AML-193 (cell line): Measurements from ENCODE around the gene TNNC1.

Experiments used
- DNase-seq, 2 experiments: peaks; one replicate each; lab custom pipeline; 2025; lab: John Stamatoyannopoulos, UW

Gene TNNC1

DNA sequence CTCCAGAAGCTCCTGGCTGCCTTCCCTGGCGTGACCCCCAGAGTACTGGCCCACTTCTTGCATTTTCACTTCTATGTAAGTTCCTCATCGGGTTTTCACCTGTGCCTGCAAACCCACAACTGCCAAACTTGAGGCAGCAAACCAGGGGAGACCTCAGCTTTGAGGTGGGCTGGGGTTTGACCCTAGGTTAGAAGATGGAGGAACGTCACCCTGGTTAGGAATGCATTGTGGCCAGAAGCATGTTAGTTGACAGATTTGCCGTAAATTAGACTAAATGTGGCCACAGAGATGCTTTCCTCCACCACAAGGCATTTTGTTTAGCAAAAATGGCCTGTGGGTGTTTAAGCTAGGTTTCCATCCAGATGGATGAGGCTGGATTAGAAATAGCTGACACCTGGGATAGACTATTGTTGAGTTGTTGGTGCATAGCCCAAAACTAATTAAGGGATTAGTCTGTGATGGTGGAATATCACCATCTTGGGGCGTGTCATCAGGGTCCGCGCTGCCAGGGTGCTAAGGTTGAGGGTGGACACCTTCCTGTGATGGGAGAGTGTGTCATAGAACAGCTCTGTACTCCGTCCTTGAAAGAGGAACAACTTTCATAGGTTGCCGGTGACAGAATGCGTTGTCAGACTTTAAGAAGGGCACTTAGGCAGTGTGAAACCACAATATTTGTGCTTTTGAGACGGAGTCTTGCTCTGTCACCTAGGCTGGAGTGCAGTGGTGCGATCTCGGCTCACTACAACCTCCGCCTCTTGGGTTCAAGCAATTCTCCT lies 5.1 kb upstream of the TNNC1 start:
- no peak for DNase-seq

DNA sequence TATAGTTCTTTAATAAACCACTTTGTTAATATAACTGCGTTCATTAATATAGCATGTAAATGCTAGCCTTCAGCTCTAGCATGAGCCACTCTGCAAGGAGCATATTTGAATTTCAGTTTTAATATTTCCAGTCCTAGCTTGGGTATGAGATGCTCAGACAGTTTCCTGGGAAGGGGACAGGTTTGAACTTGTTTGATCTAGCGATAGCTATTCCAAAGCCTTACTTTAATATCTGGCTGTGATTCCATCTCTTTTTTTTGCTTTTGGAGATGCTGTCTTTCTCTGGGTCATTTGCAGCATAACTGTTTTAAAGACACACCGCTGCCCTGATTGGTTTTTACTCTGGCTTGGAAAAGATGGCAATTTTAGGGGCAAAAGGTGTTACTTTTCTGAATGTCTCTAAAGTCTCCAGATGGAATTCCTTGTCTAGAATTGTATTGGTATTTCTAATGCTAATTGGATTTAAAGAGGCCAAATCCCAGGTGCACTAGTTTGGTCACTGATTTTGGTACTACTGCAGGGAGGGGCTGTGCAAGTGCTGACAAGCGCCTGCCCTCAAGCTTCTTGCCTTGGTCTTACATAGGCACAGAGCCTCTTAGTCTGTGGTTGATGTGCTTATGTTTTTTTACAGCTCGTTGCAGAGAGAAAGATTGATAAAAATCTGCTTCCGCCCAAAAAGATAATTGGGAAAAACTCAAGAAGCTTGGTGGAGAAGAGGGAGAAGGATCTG lies 4.4 kb upstream of the TNNC1 start:
- no peak for DNase-seq

DNA sequence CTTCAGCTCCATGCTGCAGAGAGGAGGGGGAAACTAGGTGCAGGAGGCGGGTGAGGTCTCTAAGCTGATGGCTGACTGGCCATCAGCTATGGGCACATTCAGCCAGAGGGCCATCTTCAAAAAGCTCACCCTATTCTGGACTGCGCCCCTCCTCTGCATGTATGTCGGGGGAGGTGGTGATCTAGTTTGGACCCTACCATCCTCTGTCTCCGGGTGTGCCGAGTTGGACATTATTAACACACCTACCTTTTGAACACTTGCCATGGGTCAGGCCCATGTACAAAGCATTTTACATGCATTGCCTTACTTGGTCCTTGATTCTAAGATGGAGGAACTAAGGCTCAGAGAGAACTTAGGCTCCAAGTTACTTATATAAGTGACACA lies 3.0 kb upstream of the TNNC1 start:
- no peak for DNase-seq

DNA sequence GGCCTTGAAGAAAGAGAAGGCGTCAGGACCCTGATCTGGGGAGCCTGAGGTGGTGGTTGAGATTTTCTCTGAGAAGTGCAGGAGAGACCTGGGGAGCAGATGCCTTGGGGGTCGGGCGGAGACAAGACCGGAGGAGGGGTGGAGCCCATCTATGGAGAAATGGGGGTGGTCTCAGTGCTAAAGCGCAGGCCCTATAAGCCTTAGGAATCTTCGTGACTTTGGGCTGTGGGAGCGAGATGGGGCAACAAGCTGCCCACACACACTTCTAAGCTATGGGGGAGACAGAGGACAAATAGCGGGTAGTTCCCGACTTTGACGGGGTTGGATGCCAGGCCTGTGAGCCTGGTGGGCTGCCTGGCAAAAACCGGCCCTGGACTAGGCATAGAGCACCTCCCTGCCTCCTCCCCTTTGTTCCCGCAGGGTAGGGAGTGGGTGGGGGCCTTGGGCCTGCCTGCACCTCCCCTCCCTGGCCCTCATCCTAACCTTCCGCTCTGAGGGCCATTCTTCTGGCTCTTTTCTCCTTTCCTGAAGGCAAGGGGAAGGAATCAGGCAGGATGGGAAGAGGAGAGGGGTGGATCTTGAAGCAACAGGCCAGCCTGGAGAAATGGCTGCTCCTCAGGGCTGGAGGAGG lies 2.4 kb upstream of the TNNC1 start:
- DNase-seq: no peak

DNA sequence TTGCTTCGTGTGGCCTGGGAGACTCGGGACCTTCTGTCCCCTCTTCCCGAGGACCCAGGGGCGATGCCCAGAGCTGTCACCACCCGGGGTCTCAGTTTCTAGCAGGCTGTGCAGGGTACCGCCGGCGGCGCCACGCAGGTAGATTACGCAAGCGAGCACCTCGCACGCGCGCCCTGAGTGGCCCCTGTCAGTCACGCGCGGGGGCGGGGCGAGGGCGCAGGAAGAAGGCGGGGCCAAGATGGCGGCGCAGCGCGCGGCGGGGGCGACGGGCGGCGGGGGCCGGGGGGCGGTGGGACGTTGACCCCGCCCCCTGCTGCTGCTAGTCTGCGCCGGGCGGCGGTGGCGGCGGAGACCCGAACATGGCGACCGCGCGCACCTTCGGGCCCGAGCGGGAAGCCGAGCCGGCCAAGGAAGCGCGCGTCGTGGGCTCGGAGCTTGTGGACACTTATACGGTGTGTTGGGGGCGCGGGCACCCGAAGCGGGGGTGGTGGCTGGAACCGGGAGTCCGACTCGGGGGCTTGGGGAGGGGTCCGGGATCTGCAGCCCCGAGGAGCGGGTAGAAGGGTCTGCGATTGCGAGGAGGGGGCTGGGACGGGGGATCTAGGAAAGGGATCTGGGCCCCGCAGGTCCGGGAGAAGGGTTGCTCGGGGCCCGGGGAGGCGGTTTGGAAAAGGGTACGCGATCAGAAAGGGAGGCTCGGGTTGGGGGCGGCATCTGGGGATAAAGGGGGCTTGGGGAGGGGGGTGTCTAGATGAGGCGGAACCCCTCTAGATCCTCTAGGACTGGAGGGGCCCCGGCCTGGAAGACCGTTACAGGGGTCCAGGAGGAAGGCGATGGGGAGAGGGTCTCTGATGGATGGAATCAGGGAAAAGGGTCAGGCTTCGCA lies 1.7 kb upstream of the TNNC1 start, which contains the start of gene NISCH:
NISCH (plus strand) TSS at position 322 of the 886 bp plus-strand sequence; CDS start at position 360, 38 bp downstream.
- DNase-seq: peak; percentile 84 to 89

DNA sequence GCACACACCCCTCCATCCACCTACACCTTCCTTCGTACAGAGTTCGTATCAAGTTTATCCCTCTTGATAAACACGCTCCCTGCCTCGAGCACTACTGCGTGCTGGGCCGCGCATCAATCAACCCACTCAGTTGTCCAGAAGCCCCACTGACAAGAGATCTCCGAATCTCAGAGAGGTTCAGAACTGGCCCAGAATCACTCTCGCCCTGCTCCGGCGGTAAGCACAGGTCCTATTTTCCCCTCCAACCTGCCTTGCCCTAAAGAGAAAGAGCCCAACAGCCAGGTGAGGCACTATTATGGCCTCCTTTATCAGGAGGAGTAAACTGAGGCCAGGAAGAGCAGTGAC lies 1.1 kb upstream of the TNNC1 start:
- DNase-seq: no peak

DNA sequence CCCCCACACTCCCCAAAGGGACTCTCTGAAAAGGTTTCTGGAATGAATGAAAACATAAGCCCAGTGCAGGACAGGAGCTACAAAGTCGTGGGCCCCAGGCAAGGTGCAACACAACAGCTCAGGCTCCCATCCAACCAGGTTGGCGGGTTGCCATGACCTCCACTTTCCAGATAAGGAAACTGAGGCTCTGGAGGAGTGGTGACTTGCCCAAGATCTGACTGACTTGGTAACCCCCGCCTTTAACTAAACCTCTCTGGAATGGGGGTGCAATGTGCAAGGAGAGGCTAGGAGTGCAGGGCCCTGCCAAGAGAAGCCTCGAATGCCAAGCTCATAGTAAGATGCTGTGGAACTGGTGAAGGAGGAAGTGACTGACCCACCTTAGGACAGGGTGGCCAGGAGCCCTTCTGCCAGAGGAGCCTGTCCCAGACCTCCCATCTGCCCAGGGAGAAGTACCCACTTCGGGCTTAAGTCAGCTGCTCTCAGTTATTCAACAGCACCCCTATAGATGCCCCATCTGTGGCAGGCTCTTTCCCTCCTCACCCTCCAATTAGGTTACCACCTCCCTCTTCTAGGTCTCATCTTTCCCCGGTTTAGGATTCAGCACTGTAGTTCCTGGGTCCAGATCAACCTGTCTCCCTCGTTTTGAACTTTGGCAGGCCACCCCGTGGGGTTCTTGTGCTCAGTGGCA lies 553 bp upstream of the TNNC1 start:
- DNase-seq: no peak

DNA sequence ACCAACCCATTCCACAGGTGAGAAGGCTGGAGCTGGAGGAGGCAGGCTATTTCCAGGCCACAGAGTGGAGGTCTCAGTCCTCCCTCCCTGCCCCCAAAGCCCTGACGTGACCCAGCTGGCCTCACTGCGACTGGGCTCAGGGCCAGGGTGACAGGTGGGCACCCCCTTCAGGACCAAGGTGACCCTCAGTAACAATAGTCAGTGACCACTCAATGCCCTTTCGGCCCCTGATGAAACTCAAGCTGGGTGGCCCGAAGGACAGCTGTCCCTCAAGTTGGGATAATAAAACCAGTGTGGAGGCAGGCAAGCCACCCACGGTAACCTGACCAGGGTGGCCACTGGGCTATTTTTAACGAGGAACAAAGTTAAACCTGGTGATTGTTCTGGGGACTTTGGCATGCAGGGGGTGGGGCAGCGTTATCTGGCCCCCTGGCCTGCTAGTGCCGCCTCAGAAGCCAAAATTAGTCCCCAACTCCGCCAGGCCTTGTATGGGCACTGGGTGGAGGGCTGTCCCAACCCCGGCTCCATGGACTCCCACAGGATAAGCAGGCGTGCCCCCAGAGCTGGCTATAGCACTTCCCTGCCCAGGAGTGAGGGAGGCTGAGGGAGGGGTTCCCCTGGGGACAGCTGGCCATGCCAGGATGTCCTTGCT lies 1.1 kb downstream of the TNNC1 start:
- no peak for DNase-seq

DNA sequence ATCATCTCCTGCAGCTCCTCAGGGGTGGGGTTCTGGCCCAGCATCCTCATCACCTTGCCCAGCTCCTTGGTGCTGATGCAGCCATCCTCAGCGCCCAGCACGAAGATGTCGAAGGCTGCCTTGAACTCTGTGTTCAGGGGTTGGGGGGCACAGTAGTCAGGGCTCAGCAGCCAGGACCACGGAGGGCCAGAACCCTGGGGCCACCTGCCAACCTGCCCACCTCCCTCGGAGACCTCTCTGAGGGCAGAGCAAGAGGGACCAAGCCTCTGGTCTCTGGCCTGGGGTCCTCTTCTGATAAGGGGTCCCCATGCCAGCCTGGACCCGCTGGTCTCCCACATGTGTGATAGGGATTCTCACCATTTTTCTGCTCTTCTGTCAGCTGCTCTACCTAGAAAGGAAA lies 1.7 kb downstream of the TNNC1 start:
- DNase-seq: no peak

DNA sequence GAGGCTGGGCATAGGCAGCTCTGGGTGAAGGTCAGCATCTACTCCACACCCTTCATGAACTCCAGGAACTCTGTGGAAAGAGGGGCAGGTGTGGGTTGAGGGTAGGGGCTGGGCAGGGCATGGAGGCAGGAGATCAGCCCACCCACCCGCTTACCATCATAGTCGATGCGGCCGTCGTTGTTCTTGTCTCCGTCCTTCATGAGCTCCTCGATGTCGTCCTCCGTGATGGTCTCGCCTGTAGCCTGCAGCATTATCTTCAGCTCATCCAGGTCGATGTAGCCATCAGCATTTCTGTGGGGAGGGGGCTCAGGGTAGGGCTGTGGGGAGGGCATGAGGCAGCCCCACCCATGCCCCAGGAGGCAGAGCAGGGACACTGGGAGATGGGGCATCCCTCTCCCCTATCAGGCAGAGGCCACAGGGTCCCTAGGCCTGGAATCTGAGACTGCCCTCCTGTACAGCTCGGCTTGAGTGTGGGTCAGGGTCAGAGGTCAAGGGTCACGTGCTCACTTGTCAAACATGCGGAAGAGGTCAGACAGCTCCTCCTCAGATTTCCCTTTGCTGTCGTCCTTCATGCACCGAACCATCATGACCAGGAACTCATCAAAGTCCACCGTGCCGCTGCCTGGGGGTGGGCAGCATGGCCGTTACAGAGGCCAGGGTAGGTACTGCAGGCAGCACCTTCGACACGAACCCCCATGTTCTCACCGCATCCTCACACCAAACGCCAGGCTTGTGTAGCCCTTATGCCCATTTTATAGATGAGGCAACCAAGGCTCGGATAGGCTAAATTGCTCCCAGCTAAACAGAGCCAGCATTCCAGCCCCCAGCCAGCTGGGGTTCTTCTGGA lies 2.4 kb downstream of the TNNC1 start:
- DNase-seq: no peak

DNA sequence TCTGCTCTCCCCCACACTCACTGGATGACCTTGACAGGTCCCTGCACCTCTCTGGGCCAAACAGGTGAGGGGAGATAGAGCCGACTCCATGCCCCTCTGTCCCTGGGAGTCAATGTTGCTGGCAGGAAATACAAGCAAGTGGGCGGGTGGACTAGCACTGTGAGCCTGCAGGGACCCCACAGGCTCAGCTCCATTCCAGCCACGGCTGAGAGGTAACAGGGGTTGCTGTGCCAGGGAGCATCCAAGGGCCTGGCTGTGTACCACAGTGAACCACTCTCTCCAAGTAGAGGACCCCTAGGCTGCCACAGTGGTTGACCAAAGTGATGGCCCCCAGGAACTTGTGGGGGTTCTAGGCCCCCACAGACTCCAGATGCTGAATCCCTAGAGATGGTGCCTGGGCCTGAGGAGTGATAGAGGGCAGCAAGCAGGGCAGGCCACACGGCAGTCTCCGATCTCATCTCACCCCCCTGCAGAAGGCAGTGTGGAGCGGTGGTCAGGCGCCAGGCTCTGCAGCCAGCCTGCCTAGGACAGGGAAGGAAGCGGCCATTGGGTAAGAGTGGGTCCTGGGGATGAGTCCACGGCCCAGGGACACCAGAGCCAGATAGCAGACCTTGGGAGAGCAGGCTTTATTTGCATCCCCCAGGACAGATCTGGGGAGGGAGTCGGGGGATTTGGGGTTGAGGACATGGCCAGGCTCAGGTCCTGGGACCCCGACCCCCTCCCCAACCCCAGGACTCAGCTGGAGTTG lies 3.2 kb downstream of the TNNC1 start:
- no peak for DNase-seq

DNA sequence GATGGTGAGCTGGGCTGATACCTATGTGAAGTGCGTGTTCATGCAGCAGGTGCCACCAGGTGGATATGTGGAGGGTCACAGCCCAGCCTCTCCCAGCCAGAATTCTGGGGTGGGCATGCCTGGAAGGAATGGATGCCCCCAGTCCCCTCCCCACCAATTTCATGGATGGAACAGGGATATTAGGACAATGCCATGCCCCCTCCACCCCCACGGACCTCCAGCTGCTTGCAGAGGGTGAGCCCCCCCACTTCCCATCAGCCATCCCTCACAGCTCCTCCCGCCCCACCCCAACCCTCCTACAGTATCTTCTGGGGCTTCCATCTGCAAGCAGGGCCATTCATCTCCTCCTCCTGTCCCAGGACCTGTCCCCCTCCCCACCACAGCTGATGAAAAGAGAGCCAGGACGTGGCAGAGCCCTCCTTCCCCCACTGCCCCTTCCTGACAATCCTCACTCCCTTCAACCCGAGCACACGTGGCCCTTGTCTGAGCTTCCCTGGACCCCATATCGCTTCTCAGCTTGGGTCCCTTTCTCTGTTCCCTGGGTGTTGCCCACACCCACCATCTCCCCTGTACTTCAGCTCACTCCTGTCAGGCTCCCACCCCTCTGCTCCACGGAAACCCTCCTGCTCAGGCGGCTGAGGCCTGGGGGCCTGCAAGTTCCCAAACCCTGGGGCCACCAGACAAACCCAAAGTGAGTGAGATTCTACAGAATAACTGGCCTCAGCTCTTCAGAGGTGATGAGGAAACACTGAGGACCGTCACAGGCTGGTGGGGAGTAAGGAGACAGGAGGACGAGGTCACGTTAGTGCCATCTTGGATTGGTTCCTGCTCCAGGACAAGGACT lies 6.1 kb downstream of the TNNC1 start:
- DNase-seq: no peak

DNA sequence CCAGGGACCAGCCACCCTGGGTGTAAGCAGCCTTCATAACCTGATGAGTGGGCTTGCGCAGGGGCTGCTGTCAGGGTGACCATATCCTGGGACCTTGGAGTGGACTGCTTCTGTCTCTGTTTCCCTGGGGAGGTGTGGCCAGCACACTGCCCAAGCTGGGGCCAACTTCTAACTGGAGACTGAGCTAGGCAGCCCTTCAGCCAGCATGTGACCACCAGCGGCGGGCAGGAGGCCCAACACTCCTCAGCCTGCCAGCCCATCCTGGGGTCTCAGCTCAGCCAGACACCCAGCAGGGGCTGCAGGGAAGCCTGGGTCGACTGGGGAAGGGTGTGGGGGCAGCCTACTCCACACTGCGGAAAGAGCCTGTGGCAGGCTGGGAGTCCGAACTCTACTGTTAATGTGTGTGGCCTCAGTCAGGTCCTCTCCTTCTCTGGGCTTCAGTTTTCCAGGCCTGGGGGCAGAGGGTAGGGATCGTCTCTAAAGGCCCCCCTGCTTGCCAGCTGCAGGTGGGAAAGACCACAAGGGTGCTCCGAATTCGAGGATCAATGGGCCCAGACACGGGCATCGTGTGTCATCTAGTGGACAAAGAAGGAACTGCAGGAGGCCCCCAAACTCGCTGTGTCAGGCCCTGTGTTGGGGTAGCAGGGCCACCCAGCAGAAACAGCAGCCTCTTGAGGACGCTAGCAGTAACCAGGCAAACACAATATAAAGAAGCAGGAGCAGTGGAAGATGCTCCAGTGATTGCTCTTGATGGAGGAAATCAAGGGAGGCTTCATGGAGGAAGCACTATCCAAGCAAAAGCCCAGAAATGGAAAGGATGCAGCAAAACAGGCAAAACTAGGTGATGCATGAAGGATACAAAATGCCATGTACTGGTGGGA lies 7.0 kb downstream of the TNNC1 start:
- DNase-seq: peak; percentile 78 to 80

DNA sequence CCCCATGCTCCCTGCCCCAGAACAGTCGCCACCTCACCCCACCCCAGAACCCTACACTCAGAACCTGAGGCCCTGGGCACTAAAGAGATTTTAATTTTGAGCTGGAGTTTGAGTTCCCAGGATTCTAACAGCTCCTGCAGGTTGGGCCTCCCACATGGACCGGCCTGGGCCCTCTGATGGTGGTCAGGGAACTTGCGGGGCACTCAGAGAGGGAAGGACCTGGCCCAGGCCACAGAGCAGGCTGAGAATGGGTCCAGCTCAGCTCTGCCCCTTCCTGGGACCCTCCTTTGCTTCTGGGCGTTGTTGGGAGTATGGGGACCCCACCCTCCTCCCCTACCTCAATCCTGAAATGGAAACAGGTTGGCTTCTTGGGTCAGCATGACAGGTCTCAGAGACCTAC lies 7.8 kb downstream of the TNNC1 start:
- no peak for DNase-seq

DNA sequence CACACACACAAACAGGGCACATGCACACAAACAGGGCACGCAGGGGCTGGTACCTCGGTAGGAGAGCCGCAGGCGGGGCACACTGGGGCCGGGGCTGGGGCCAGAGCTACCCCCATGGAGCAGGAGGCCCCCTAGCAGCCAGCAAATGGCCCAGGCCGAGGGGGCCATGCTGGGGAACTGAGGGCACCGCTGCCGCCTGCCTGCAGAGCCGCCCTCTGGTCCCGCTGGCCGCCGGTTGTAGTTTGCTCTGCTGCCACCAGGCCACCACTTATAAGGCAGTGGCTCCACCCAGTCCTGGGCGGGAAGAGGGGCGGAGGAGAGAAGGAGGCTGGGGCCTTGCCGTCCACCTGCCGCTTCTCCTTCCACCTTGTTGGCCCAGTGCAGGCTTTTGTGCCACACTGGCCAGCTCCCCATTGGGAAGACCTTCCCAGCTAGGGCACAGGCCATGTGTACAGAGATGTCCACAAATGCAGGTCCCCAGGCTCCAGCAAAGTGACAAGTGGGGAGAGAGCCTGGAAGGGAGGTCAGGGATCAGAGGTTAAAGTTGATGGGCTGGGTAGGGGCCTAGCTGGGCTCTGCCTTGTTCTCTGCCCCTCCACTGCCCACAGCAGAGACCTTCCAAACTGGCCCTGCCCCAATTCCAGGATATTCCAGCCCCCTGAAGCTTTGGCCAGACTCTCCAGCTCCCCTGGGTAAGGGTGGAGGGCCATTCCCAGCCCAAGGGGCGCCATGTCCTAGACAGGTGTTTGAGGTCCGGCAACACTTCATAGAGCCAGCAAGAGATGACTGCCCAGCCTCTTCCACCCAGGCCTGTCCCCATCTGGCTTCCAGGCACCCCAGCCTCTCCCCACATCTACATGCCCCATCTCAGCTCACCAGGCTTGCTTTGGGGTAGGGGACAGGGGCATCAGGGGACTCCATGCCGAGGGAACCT lies 8.7 kb downstream of the TNNC1 start, which contains the start of gene SEMA3G:
SEMA3G (minus strand) TSS at position 244 of the 934 bp plus-strand sequence; CDS start at position 168, 76 bp downstream.
- DNase-seq: peak; percentile 79 to 82
